NB4 (cell line): ENCODE results near the gene PAPSS2.

ENCODE experiments used
- DNase-seq: peaks from one replicate; pipeline ENCODE4 v3.0.0; 2010; ENCODE audit warnings: low read depth
- H3K4me3 ChIP-seq: one replicate; pipeline ENCODE4 v1.5.1; 2011; ENCODE audit warnings: mild to moderate bottlenecking, low read depth, low read length, moderate library complexity
- MYC ChIP-seq: IDR thresholded peaks from 2 replicates; pipeline ENCODE4 v1.6.1; 2011; ENCODE audit warnings: low read depth, low read length
- POLR2A ChIP-seq: IDR thresholded peaks from 2 replicates; pipeline ENCODE4 v1.6.1; 2011; ENCODE audit warnings: mild to moderate bottlenecking; ENCODE audit not compliant: insufficient read length; ENCODE audit errors: extremely low read depth
- TF ChIP-seq, protein P1 (sequence below): IDR thresholded peaks from 2 replicates; pipeline ENCODE4 v1.6.1; 2011; ENCODE audit warnings: low read depth, low read length
- TF ChIP-seq, protein P2 (sequence below): IDR thresholded peaks from one replicate; pipeline ENCODE4 v1.5.1; 2012; ENCODE audit warnings: low read depth, low read length

Gene PAPSS2

DNA sequence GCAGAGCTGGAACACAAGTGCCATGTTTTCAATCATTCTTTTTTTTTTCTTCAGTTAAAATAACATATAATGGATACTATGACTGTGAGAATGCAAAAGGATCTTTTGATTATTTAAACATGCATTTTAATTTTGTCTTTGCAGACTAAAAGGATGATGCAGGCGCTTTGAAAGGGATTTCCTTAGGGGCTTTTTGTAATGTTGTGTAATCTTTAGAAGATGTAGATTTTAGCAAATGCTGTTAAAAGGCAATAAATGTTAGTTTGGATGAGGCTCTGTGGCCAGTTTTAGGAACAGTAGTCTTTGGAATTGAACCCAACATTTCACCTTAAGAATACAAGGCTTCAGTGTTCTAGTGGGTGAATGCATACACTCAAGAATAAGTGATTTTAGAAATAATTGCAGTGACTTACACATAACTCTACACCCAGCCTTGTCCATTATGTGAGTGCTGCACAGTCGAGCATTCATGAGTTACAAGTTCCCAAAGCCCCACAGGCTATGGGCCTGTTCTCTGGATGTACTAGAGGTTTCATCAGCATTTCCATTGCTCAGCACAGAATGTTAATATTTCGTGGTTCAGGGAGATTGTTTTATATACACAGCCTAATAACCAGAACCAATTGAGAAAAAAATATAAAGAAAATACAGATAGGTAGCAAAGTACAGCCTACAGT lies 11.6 kb downstream of the PAPSS2 start:
- H3K4me3 ChIP-seq = no peak overlapping the region
- DNase-seq = no peak
- TF ChIP-seq POLR2A (no peak), MYC (no peak)
- TF ChIP-seq, protein P1, sequence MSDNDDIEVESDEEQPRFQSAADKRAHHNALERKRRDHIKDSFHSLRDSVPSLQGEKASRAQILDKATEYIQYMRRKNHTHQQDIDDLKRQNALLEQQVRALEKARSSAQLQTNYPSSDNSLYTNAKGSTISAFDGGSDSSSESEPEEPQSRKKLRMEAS = no peak
- TF ChIP-seq, protein P2, sequence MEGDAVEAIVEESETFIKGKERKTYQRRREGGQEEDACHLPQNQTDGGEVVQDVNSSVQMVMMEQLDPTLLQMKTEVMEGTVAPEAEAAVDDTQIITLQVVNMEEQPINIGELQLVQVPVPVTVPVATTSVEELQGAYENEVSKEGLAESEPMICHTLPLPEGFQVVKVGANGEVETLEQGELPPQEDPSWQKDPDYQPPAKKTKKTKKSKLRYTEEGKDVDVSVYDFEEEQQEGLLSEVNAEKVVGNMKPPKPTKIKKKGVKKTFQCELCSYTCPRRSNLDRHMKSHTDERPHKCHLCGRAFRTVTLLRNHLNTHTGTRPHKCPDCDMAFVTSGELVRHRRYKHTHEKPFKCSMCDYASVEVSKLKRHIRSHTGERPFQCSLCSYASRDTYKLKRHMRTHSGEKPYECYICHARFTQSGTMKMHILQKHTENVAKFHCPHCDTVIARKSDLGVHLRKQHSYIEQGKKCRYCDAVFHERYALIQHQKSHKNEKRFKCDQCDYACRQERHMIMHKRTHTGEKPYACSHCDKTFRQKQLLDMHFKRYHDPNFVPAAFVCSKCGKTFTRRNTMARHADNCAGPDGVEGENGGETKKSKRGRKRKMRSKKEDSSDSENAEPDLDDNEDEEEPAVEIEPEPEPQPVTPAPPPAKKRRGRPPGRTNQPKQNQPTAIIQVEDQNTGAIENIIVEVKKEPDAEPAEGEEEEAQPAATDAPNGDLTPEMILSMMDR = no peak

DNA sequence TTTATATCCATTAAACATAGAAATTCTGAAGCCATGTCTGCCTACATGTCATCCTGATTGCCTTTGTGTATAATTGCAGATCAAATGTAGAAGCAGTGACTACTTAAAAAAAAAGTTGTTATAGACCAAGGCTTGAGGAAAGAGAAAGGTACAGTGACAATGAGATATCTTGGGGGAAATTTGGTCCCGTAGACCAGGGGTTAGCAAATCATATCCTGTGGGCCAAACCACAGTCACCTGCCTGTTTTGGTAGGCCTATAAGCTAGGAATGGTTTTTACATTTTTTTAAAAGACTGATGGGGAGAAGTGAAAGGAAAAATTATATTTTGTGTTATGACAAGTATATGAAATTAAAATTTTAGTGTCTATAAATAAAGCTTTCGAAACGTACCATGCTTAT lies 12.9 kb downstream of the PAPSS2 start:
- TF ChIP-seq, protein P1 = no peak
- no peak for TF ChIP-seq MYC
- TF ChIP-seq, protein P2 = no peak
- H3K4me3 ChIP-seq = no peak overlapping the region
- DNase-seq = no peak

DNA sequence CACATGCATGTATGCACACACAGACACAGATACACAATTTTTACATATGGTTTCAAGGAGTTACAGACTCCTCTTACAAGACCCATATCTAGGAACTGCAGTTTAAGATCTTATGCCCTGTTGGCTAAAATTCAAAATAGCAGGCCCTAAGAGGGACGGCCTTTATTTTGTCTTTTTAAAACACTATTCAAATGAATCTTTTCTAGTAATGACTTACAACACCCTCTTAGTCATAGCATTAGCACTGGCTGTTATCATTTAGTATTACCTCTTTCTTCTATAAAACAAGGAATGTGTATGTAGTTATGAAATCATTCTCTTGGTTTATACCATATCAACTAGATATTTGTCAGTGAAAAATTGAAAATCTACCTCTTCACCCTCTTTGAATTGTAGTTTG lies 15.3 kb downstream of the PAPSS2 start:
- no peak for DNase-seq
- TF ChIP-seq, protein P1 = no peak
- TF ChIP-seq MYC (no peak), POLR2A (no peak)
- TF ChIP-seq, protein P2 = no peak
- H3K4me3 ChIP-seq = no peak overlapping the region

DNA sequence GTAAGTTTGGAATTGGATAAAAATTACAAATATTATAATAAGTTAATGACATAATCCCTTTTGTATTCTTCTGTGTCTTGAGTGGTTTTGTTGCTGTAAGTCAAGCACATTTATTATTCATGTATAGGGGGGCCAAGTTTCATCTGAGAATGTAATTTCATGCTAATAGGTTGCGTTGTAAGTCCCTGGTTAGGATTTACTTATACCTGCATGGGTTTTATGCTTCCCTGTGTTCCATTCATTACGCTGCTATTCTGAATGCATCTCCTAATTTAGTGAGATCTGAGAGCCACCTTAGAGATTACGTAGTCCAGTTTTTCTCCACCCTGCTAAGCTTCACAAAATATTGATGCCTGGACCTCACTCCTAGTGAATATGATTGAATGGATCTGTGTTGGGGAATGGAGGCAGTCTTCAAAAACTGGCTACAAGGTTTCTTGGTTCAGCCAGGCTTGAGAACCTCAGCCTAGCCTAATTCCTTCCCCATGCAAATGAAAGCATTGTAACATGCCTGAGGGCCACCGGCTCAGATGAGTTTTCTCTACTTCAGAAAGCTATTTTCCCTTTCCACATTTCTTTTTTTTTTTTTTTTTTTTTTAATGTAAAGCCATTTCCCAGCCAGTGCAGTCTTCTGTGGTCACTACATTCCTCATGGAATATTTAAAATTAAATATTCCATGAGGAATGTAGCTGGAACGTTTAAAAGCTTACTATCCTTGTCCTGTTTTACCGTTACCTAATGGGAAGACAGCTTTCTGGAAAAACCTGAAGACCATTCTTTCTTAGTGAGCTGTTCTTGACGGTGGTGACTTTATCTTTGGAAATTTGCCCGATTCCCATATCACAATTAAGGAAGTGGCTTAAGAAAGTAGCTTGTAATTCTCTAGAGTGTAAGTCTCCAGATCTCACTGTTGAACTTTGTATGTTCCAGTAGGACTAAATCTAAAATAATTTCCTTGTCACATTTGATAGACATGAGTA lies 16.0 kb downstream of the PAPSS2 start:
- TF ChIP-seq MYC (no peak), POLR2A (no peak)
- TF ChIP-seq, protein P2 = no peak
- TF ChIP-seq, protein P1 = no peak
- DNase-seq = no peak
- H3K4me3 ChIP-seq = no peak overlapping the region

DNA sequence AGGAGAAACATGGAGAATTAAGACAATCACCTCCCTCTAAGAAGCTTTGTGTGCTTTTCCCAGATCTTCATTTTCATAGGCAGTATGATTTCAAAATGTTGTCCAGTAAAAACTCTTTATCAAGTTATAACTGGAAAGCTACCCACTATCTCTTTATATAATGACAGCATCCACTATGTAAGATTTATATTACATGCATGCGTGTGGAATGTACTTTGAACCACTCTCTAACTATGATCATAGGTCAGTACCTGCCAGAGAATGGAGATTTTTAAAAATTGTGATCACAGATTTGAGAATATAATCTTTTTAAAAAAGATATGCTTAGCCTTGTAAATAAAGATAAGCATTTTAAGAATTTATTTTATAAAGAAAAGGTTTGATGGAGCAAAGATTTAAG lies 17.9 kb downstream of the PAPSS2 start:
- no peak for DNase-seq
- H3K4me3 ChIP-seq = no peak overlapping the region
- TF ChIP-seq MYC (no peak), POLR2A (no peak)
- TF ChIP-seq, protein P1 = no peak
- TF ChIP-seq, protein P2 = no peak
